HG02642 (cell line): ENCODE measurements around the gene TRDN.
A peak's percentile ranks its signal among the peaks of the same experiment; 100 is the strongest.

Experiments used
- ATAC-seq: cut with Tn5 transposase; IDR thresholded peaks from one replicate; pipeline ENCODE4 v1.9.1; 2021; ENCODE audit warnings: mild to moderate bottlenecking; ENCODE audit not compliant: unreplicated experiment, poor library complexity

The TRDN gene

DNA sequence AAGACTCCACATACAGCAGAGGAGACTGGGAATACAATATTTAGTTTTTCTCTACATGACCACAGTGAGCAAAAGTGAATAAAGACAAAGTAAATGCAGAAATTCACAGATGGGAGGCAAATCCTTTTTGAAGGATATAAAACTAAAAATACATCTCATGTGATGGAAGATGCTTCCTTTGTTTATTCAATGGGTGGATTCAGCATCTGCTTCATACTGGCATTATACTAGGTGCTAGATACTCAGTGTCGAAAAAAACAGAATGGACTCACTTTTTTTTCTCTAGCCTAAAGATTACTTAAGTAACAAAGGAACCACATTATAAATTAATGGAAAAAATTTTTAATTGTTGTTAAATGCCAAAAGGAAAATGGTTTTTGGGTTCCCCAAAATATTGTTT, 216.2 kb downstream of the TRDN start:
- ATAC-seq = no peak

DNA sequence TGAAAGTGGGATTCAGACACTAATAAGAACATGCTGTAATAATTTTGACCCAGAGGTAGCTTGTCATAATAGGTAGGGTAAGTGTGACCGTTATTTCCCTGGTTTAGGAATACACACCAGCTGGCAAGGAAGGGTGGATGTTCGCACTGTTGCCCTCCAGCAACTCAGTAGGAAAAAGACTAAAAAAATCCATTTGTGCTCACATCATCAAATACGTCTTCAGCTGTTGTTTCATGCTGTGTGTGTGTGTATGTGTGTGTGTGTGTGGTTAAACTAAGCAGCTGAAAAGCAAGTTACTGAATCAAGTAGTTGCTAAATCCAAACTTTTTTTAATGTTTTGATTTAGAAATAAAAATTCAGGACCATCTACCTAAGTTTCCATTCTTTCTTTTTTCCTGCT, 218.7 kb downstream of the TRDN start:
- no peak for ATAC-seq

DNA sequence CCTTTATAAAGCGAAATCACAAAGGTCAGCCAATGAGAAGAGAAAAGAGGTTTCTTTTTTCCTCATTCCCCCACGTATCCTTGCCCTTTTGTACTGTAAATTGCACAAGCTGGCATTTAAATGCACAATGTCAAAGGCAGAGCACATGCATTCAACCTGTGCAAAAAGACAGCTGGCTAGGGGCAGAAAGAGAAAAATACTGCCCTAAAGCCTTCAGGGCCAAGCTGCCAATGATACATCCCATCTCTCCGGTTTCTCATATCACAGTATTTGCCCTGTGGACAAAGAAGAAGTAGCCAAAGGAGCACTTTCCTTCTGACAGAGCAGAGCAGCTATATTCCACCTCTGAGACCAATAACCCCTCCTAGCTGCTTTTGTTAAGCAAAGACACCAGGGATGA, 219.2 kb downstream of the TRDN start:
- ATAC-seq = no peak

DNA sequence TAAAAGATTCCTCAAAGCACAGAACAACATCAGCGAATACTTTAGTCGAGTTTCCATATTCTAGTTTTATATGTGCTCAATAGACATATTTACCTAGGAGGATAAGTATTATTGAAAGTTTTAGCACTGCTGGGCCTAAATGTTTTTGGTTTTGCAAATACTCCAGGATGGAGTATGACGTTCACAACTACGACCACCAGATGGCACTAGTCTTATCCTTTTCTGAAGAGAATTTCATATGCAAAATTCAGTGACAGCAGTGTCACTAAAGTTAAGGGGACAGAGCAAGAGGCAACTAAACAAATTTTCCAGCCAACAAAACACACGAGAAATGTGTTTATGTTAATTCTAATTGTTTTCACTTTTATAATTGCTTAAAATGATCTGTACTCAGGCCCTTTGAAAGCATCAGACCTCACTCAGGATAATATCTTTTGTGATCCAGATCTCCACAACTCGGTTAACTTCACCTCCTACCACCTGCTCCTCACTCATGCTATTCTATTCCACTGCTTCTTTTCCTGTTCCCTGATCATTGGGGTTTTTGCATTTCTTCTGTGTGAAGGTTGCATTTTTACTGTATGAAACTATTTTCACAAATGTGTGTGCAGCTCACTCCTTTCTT, 220.8 kb downstream of the TRDN start:
- peak; percentile 95 for ATAC-seq

DNA sequence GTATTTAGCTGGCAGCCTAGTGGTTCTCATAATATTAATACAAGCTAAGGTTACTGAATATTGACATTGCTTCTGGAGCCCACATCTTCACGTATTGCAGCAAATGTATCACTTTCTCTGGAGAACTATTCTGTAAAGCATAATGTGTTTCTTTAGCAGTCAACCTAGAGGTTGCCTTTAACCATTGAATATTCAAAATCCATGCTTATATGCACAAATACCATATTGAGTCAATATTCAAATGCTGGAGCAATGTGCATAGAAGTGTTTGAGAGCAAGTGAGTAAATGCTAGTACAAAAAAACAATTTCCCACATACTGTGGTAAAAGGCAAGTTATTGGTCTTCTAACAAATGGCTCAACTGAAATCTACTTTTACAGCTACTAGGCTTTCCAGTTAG, 231.8 kb downstream of the TRDN start:
- ATAC-seq = no peak

DNA sequence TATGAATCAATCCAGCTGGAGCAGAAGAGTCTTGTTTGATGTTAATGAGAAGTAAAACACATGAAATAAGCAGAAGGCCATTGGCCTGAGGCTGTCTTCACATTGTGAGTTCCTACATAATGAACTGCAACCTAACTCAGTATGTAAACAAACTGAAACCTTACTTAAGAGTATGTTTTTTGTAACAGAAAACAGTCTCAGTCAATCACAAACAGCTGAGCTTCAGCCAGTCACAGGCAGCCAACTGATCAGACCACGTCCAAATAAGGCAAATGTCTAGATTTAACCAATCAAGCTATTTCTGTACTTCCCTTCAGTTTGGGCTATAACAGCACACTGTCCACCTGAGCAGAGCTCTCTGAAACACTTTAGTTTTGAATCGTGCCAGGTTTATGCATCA, 234.7 kb downstream of the TRDN start:
- ATAC-seq = peak; percentile 98

DNA sequence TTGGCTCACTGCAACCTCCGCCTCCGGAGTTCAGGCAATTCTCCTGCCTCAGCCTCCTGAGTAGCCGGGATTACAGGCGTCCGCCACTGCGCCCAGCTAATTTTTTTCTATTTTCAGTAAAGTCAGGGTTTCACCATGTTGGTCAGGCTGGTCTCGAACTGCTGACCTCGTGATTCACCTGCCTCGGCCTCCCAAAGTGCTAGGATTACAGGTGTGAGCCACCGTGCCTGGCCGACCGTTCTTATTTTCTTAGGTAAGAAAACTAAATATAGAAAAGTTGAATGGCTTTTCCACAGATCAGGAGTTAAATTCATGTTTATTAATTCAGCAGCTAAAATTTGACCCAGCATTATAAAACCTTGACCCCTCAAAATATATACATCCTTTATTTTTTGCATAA, 238.7 kb downstream of the TRDN start:
- ATAC-seq = no peak

DNA sequence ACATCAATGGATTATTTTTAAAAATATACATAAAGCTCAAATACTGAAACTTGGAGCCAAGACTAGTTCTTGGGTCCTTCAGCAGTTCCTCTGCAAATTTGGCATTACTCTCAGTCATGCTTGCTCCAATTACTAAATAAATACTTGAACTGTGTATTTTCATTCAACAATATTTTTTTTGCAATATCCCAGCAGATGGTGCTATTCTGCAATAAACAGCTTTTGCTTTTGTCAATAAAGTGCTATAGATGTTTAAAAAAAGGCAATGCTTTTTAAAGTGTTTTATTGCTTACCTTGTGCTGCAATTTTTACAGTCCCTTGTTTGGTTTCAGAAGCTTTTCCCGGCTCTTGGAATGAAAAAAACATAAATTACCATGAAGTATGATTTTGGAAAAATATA, 243.4 kb downstream of the TRDN start:
- no peak for ATAC-seq

DNA sequence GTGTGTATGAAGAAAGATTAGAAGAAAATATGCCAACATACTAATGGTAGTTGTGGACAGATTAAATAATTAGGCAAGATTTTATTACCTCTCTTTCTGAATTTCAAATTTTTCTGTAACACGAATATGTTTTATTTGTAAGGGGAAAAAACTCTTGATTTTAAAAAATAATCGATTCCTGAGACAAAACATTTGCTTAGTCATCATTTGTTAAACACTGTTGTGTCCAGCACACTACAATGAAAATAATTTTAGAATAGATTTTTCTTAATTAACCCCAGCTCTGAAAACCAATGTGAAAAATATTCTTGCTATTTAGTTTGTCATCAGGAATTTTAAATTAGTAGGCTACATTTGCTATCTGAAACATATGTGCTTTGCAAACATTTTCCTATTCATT, 253.0 kb downstream of the TRDN start:
- ATAC-seq = no peak

DNA sequence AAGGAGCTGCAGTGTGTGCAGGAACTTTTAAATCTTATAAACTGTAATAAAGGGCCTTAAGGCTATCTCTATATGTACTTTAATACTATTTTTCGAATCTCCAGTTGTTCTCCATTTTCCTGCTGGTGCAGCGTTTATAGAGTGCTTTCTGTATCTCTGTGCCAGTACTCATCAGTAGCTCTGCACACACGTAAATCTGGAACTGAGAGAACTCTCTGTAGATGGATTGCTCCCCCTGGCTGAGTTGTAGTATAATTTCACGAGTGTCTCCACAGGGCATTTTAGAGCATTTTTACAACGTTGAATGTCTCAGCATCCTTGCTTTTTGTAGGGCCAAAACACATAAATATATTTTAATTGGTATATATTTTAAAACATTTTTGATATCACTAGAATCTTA, 256.5 kb downstream of the TRDN start:
- ATAC-seq = no peak

DNA sequence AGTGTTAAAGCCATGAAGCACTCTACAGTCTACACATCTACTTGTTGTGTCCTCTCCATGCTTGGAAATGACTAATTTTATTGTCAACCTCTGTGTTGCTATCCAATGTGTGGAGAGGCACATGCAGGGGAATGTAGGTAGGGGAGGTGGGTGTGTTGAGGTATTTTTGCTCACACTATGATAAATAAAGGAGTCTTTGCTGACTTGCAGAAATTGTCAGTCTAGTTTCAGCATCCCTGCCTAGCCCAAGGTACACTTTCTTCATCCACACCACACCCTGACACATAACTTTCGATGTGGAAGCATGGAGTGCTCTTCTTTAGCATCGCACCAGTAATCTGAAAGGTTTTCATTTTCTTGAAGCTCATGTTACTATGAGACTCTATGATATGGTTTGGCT, 264.0 kb downstream of the TRDN start:
- ATAC-seq = no peak

DNA sequence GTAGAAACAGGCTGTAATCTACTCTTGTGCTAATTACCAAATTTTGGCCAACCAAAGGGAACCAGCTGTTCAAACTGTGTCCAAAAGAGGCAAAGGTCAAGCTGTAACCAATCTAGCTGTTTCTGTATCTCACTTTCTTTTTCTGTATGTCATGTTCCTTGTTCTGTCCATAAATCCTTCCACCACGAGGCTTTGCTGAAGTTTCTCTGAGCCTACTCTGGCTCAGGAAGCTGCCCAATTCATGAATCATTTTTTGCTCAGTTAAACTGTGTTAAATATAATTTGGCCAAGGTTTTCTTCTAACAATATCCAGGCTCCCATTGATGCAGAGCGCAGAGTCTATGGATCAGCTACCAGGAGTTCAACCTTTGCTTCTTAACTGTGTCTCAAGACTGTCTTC, 272.8 kb downstream of the TRDN start:
- ATAC-seq = no peak

DNA sequence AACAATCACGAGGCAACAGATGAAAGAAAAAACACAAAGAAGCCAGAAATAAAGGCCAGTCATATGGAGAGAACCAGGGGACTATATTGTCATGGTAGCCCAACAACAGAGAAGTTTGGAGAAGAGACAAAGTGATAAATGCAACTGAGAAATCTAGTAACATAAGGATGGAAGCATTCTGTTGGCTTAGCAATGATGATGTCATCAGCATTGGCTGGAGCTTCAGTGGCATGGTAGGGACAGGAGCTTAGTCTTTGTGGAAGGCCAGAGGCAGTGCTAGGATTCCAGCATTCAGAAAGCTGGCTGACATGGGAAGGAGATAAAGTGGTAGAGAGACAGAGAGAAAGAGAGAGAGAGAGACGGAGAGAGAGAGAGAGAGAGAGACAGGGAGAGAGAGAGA, 276.4 kb downstream of the TRDN start:
- no peak for ATAC-seq

DNA sequence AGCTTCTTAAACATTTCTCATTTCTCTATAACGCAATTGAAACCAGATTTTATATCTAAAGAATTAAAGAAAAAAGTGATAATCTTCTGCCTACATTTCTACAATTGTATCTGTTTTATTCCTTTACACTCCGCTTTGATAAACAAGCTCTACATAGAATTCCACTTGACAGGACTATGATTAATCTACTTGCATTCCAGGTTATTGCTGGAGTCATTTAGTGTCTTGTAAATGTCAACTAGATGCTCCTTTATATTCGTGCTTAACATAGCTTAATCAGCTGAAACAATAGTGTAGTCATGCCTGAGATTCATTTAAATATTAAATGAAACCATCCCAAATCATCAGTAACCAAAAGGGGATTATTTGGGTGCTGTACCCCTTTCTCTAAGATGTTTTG, 284.0 kb downstream of the TRDN start:
- ATAC-seq = no peak

DNA sequence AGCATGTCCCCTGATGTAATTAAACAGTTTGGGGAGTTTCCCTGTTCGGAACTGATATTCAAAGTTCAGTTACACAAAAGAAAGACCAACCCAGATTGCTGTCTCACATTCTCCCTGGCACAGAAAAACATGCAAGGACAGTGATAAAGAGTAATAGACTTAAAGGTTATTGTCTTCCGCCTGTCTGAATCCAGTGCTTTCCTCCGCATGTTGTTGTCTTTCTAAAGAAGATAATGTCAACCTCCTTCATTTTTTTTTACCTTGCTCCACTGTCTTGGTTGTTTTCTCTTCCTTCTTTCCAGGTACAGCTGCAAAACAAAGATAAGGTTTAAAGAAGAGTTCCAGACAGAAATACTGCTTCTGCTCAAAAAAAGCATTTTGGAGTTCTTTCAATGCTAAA, 284.5 kb downstream of the TRDN start:
- no peak for ATAC-seq

DNA sequence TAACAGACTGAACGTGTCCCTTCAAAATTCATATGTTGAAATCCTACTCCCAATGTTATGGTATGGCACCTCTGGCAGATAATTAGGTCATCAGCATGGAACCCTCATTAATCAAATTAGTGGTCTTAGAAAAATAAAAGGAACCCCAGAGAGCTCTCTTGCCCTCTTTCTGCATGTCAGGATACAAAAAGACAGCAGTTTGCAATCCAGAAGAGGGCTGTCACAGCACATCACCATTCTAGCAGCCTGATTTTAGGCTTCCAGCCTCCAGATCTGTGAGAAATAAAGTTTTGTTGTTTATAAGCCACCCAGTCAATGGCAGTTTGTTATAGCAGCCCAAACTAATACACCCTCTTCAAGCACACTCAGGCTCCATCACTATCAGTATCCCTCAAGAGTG, 292.9 kb downstream of the TRDN start:
- ATAC-seq = no peak

DNA sequence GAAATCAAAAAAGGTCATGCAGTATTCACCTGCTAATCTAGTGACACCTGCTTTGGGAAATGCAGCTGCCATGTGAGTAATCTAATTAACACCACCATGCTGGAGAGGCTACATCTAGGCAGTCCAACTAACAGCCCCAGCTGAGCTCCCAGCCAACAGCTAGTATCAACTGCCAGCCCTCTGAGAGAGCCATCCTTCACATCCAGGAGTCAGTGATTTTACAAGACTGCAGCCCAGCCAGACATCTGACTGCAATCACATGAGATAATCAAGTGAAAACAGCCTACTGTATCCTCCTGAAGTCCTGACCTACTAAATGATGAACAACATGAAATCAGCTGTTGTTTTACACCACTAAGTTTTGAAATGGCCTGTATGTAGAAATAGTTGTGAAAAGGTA, 298.4 kb downstream of the TRDN start:
- no peak for ATAC-seq

DNA sequence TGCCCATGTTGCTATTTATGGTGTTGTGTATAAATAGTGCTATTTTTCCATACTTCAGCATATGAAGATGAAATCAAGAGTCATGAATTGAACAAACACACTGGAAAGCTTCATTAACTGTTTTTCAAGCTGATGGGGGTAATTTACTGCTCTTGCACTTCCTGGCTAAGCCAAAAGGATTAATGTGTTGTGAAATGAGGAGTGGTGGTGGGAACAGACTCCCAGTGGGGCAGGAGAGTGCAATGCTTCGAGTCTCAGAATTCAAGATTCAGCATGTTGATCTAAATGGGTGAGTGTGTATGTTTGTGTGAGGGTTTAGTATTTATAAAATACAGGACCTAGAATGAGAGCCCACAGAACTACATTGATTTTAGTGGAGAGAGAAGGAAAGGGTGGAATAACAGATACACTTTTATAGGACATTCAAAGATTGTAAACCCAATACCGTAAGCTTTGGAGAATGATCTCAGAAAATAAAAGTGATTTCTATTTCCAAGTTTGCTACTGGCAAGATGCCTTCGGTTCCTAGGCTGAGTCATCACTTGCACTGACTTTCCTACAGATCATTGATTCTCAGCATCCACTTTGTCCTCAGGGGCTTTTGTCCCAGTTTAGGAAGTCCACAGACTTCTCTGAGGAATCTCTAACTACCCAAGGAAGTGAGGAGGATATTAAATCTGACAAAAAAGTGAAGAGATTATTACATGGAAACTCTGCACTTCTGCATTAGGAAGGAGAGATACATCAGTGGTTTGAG, 303.6 kb downstream of the TRDN start:
- ATAC-seq = no peak

DNA sequence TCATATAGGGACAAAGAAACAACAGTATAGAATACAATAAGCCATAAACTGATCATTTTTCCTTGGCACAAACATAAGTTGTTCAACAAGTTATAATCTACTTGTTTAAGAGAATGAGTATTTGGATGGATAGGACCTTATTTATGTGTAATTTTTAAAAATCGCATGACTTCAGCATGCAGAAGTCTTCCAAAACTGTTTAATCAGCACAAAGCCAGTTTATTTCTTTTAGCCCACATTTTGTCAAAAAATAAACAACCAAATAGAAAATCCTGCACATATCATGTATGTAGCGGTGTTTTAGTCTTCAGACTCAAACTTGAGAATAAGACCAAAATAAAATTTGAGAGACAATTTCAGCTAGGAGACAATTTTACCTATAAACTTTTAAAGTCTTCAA, 304.7 kb downstream of the TRDN start:
- no peak for ATAC-seq

DNA sequence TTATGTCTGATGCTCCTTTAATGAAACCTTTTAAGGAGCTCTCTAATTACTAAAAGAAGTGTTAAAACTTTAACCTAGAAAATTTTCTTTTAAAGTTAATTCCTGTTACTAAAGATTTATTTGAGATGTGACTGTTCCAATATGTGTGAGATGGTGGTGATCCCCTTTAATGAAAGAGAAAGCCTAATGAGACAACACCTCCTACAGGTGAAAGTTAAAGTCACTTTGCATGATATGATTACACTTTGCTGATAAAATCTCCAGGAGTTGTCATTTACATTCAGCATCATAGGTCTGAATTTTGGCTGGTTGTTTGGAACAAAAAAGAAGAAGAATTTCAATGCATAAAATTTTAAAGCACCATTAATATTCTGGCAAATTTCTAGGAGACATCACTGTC, 307.4 kb downstream of the TRDN start:
- no peak for ATAC-seq

DNA sequence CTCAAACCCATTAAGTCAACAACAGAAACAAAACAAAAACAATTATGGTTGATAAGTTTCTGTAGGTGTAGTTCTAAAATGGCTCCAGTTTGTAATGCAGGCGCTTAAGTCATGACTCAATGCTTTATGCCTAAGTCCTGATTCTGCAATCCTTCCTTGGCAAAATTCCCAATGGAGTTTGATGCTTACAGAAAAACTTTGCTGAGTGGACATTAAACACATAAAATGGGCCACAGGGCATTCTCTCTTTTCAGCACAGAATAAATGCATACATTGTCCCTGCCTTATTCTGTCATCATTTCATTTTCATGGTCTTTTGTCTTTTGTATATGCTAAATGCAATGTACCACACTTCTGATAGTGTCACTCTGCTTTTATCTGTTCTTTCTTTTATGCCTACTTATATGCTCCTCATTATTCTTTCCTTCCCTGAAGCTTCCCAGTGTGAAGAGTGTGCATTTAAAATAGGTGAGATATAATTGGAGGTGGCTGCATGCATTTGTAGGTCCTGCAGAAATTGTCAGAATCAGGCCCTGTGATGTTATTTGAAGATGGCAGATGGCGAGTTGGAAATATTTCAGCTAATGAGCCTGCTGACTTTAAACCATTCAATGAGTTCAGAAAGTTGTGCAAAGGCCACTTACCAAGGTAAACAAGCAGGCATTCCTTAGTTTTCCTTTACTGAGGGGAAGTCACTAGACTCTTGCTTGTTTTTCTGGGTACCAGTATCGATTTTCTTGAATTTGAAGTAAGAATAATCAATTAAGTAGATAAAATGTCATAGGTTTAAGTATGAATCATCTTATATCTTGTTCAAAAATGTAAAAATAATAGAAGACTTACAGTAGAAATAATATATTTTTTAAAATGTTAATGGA, 313.1 kb downstream of the TRDN start:
- no peak for ATAC-seq
